GM19438 (cell line): ENCODE data around the gene UXS1.

Experiments
- ATAC-seq: cut with Tn5 transposase; IDR thresholded peaks from one replicate; pipeline ENCODE4 v1.9.1; 2021; ENCODE audit warnings: low read depth; ENCODE audit not compliant: unreplicated experiment

Gene UXS1

GRCh38 chr2:106054880-106055655 lies 139.0 kb downstream of the UXS1 start:
- ATAC-seq, result no peak

- ATAC-seq, result no peak
Observed at GRCh38 chr2:106054321-106054720, 139.8 kb downstream of the UXS1 start.

GRCh38 chr2:106053581-106053980 lies 140.5 kb downstream of the UXS1 start:
- no peak for ATAC-seq

- no peak for ATAC-seq
Observed at GRCh38 chr2:106053116-106053515, 141.0 kb downstream of the UXS1 start.

- ATAC-seq, result no peak
Observed at GRCh38 chr2:106044859-106045258, 149.2 kb downstream of the UXS1 start.

- no peak for ATAC-seq
Observed at GRCh38 chr2:106044021-106044420, 150.1 kb downstream of the UXS1 start.
